NOMO-1 treated with dmso at 0.1 percent for 144 hours (cell line): ENCODE data around the gene SCGB1C1.

Source experiments
- DNase-seq: peaks from one replicate; lab custom pipeline; 2025; ENCODE audit not compliant: unreplicated experiment; lab: John Stamatoyannopoulos, UW

Gene SCGB1C1

DNA sequence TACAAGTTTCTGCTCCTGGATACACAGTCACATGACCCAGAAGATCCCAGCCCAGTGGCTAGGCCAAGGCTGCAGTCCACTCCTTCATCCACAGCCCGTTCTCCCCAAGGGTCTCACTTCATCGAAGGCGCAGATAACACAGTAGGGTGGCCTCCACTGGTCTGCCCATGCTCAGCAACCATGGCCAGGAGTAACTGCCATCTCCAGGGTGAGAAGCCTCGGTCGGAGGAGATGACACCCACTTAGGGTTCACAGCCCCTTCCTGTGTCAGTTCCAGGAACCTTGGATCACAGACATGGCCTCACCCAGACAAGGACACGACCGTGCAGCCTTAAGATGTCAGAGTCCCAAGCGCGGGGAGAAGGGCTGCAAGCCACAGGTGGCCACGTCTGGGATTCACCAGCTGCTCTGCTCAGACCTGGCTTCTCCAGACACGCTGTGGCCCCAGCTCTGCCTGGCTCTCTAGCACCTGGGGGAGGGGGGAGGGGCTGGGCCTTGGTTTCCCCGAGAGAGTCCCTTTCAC is 11.8 kb downstream of the SCGB1C1 start:
- DNase-seq = no peak

DNA sequence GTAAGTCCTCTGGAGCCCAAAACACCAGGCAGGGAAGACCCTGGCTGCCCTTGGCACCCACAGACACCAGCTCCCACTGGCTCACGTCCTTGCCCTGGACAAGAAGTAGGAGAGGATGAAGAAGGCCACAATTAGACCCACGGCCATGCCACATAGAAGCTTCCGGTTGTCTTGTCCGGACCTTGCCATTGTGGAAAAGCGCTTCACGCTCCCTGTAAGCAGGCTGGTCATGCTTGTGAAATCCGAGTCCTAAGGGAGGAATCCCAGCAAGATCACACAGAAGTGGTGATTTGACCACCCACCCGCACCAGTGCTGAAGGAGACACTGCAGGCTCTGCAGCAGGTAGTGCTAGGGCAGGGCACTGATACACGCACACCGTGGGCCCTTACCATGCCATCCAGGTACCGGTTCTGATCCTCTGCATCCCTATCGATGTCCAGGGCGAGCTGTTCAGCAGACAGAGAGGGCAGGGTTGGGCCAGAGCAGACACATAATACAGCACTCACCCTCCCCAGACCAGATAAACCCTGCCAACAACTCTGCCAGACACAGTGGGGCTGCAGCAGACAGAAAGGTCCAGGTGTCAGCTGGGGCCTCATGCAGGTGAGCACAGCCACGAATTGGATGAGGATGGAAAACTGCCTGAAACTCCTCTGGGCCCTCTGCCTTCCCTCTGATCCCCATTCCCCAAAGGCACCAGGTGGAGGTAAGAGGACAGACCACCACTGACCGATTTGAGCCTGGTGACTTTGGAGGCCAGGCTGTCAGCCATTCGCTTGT is 12.5 kb downstream of the SCGB1C1 start:
- no peak for DNase-seq

DNA sequence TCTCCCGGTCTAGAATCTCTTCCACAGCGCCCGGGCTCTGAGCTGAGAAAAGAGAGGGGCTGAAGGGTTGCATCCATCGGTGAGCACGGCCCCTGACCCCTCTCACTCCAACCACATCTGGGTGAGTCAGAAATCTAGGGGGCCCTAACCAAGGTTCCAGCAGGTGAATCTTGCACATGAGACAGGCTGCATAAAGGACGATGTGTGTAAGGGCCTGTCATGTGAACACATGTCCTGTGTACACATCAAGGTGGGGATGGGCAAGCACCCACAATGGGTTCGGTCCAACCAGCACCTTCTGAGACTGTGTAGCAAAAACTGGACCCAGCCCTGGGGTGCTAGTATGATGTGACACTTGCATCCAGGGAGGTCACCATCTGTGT is 13.1 kb downstream of the SCGB1C1 start:
- no peak for DNase-seq

DNA sequence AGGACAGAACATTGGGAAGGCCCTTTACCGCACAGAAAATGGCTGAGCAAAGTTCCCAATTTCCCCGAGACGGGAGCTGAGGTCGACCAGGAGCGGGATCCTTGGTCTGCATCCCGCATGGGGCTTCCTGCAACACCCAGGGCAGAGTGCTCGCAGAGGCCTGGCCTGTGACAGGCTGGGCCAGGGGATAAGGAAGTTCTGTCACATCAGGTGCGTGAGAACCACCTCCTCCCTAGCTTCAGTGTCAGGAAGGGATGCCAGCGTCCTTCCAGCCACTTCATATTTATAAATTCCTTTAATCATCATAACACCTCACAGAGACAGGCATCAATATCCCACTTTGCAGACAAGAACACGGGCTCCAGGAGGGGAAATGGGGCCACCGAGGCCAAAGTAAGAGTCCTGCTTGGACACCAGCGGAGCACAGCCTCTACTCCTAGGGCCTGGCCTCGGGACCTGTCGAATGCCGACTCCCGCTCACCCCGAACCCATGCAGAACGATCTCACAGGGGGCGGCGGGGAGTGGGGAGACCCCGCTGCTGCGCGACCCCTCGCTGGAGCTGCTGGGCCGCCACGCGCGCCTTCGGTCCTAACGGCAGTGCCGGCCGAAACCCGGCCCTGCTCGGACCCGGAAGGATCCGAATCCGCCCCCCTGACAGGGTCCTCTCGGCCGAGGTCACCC is 13.8 kb downstream of the SCGB1C1 start:
- DNase-seq = no peak

DNA sequence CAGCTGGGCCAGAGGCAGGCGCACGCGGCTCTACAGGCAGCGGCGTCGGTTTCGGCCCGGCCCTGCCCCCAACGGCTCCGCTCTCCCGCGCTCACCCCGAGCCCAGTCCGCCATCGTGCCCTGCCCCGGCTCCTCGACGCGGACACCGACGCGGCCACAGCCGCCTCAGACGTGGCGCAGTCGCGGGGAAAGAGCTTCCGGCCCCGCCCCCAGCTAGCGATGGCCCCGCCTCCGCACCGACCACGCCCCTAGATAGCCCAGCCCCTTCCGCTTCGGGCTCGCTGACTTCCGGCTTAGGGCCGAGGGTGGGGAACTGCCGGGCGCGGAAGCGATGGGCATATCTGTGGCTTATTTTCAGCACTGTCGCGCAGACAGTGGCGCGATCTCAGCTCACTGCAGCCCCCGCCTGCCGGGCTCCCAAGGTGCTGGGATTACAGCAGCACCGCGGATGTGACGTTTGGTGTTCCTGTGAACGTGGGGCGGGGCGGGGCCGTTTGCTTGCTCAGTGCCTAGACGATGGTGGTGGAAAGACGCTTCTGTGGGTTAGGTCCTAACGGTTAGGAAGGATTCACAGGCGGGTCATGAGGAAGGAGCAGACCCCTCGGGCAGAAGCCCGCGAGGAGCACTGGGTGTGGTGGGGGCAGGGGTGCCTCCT is 14.5 kb downstream of the SCGB1C1 start, which contains the start of the genes BET1L and RIC8A:
Gene BET1L (minus strand): TSS at position 192 of the 655 bp plus-strand sequence. CDS start 78 bp downstream, at position 114.
Gene RIC8A (plus strand): TSS at position 501 of the 655 bp plus-strand sequence. CDS start 1,147 bp downstream, outside the sequence.
- peak; percentile 96 for DNase-seq

DNA sequence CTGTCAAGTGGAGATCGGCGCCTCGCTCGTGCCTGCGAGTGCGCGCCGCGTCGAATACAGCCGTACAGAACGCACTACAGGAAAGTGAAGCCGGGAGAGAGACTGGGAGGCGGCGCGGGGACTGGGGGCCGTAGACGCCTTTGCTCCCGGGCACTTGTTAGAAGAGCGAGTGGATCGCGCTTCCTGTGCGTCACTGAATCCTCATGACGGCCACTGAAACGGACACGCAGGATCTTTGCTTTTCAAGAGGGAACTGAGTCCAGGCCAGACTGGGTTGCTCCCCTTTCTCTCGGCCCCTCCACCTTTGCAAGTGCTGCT is 14.9 kb downstream of the SCGB1C1 start:
- DNase-seq = no peak

DNA sequence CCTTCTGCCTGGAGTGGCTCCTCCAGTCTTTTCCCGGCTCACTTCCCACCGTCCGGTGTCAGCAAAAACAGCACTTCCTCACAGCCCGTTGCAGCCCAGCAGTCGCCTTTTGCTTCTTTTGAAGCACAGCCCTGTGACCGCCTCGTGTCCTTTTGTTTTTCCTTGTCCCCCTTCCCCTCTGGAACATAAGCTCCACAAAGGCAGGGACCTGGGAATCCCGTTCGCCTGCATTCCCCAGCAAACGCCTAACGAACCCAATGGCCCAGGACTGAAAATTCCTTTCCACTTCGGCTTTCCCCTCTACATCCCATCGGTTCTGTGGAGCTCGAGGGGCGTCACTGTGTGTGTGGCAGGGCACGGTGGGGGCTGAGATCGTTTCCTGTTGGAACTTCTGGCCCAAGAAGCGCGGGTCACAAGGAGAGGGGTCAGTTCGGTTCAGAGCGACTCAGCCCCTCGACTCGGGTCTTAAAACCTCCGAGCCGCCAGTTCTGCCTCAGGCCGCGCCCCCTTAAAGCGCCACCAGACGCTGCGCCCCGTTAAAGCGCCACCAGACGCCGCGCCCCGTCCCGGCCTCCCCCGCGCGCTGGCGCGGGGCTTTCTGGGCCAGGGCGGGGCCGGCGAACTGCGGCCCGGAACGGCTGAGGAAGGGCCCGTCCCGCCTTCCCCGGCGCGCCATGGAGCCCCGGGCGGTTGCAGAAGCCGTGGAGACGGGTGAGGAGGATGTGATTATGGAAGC is 15.5 kb downstream of the SCGB1C1 start:
- peak; percentile 78 for DNase-seq

DNA sequence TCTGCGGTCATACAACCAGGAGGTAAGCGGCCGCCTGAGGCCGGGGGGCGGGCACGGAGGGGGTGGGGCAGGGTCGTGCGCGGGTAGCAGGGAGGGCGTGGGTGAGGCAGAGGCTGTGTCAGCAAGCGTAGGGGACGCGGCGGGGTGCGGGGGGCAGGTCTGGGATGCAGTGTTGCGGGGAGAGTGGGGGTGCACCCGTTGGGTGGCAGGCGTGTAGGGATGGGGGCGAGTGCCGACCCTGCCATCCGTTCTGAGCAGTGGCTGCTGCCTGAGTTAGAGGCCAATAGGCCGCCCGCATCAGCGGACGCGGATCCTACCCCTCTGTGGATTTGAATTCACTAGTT is 16.0 kb downstream of the SCGB1C1 start:
- DNase-seq = no peak

DNA sequence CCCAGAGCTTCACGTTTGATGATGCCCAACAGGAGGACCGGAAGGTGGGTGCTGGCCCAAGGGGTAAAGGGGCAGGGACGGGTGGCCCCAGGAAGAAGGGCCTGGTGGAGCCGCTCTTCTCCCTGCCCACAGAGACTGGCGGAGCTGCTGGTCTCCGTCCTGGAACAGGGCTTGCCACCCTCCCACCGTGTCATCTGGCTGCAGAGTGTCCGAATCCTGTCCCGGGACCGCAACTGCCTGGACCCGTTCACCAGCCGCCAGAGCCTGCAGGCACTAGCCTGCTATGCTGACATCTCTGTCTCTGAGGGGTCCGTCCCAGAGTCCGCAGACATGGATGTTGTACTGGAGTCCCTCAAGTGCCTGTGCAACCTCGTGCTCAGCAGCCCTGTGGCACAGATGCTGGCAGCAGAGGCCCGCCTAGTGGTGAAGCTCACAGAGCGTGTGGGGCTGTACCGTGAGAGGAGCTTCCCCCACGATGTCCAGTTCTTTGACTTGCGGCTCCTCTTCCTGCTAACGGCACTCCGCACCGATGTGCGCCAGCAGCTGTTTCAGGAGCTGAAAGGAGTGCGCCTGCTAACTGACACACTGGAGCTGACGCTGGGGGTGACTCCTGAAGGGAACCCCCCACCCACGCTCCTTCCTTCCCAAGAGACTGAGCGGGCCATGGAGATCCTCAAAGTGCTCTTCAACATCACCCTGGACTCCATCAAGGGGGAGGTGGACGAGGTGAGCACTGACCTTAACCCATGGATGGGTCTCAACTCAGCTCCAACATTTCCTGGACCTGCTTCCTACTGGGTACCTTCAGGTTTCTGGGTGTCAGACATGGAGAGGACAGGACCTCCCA is 16.6 kb downstream of the SCGB1C1 start:
- no peak for DNase-seq

DNA sequence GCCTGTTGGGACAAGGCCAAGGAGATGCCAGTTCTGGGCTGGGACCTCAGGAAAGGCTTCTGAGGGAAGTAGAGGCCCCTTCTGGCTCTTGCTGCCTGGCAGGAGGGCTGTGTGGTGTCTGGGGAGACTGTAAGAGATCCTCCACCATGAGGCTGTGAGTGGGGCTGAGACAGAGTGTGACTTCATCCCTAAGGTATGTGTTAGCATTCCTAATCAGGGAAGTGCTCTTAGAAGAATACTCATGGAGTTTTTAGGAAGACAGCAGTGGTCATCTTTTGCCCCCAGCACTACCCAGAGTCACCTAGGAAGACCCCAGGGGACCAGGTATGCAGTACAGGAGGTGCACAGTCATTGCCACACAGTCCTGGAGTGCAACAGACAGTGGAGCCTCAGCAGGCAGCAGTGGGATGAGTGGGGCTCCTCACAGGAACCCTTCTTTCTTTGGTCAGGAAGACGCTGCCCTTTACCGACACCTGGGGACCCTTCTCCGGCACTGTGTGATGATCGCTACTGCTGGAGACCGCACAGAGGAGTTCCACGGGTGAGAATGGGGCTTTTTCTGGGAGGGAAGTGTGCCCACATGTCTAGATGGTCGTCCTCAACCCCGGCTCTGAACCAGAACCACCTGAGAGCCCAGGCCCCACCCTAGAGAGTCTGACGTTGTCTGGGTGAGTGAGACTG is 17.4 kb downstream of the SCGB1C1 start:
- no peak for DNase-seq

DNA sequence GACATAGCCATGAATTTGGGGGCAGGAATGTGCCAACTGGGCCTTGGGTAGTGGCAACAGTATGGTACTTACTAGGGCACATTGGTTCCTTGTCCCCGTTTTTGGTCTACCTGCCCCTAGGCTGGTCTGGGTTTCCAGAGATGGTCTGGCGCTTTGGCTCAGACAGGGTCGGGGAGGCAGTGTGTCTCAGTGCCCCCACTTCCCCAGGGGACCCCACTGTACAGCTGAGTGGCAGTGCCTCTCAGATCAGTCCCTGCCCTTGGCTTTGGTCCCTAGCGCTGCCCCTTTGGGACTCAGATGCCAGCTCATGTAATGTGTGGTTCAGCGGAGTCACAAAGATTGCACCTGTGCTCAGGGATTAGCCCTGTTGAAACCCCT is 17.9 kb downstream of the SCGB1C1 start:
- no peak for DNase-seq

DNA sequence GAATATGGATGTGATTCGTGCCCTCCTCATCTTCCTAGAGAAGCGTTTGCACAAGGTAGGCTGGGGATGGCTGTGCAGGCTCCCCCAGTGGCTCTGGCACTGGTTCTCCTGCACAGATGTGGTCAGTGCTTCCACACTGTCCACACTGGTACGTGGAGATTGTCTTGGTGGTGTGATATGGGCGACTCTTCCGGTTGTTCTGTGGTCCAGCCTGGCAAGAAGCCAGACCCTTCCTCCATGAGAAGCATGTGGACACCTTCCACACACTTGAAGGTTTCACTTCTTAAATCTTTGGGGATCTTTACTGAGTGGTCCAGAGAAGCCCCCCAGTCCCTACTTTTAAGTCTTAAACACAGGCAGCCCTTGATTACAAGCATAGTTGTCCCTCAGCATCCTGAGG is 18.4 kb downstream of the SCGB1C1 start:
- DNase-seq = no peak

DNA sequence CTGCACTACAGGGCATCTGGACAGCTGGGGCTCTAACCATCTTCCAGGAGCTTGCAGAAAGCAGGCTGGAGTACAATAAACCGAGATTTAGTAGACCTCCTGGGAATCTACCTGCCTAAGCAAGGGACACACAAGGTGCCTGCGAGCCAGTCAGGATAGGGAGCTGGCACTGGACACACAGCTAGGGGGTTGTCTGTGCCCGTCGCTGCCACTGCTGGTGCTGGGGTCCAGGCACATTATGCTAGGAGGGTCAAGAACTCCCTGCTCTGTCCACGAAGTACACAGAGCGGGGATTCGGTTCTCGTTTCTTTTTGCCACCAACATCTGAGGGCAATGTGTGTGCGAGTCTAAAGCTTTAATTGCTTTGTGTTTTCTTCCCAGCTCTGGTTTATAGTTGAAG is 18.9 kb downstream of the SCGB1C1 start:
- DNase-seq = no peak

DNA sequence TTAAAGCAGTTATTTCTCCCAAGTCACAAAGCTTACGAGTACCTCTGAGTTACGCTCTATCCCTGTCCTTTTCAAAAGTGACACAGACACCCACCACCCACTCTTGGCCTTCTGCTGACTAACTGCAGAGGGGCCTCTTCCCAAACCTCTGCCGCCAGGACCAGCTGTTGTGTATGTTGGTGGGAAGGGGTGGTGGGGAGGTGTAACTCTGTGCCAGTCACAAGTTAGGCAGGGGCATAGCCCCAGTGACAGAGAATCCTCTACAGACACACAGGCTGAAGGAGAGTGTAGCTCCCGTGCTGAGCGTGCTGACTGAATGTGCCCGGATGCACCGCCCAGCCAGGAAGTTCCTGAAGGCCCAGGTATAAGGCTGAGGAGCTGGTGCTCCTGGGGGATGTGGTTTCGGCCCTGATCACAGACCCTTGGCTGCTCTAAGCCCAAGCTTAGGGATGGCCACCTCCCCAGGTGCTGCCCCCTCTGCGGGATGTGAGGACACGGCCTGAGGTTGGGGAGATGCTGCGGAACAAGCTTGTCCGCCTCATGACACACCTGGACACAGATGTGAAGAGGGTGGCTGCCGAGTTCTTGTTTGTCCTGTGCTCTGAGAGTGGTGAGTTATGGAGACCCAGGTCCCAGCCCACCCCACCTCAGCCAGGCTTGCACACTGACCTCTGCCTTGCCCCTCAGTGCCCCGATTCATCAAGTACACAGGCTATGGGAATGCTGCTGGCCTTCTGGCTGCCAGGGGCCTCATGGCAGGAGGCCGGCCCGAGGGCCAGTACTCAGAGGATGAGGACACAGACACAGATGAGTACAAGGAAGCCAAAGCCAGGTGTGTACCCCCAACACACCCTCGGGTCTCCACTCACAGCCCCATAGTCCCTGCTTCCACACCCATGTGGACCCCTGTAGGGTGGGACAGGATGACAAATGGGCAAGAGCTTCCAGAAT is 19.5 kb downstream of the SCGB1C1 start:
- DNase-seq = no peak

DNA sequence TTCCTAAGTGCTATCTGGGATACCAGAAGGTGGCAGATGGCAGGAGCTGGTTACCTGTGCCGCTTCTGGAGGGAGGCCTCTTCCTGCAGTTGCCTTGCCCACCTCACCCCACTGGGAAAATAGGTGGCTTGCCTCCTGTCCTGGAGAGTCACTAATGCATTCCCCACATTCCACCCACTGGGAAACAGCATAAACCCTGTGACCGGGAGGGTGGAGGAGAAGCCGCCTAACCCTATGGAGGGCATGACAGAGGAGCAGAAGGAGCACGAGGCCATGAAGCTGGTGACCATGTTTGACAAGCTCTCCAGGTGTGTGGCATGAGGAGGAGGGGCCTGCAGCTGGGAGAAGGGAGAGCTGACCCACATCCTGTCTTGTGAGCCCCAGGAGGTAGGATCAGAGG is 20.2 kb downstream of the SCGB1C1 start:
- DNase-seq = no peak

DNA sequence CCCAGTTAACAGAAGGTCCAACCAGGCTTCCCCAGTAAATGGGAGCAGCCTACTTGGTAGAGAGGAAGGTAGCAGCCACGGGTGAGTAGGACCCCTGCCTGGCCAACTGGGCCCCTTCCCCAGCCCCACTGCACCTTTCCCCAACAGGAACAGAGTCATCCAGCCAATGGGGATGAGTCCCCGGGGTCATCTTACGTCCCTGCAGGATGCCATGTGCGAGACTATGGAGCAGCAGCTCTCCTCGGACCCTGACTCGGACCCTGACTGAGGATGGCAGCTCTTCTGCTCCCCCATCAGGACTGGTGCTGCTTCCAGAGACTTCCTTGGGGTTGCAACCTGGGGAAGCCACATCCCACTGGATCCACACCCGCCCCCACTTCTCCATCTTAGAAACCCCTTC is 21.2 kb downstream of the SCGB1C1 start:
- no peak for DNase-seq

DNA sequence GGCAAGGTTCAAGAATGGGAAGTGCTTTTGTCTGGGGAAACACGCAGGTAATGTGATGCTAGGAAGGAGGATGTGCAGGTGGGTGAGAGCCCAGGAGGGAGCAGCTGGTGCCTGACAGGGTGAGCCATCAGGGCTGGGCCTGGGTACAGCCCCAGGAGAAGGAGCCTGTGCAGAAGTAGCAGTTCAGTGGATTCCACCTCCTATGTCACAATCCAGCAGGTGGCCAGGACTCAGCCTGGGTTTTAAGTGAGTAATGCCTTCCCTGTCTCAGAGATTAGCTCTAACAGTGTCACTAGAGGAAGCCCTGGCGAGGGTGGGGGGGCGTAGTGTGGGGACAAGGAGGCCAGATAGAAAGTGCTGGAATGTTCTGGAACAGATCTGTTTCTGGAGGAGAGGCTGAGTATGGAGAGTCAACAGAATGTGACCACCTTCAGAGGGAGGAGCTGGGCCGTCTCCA is 22.7 kb downstream of the SCGB1C1 start:
- DNase-seq = no peak

DNA sequence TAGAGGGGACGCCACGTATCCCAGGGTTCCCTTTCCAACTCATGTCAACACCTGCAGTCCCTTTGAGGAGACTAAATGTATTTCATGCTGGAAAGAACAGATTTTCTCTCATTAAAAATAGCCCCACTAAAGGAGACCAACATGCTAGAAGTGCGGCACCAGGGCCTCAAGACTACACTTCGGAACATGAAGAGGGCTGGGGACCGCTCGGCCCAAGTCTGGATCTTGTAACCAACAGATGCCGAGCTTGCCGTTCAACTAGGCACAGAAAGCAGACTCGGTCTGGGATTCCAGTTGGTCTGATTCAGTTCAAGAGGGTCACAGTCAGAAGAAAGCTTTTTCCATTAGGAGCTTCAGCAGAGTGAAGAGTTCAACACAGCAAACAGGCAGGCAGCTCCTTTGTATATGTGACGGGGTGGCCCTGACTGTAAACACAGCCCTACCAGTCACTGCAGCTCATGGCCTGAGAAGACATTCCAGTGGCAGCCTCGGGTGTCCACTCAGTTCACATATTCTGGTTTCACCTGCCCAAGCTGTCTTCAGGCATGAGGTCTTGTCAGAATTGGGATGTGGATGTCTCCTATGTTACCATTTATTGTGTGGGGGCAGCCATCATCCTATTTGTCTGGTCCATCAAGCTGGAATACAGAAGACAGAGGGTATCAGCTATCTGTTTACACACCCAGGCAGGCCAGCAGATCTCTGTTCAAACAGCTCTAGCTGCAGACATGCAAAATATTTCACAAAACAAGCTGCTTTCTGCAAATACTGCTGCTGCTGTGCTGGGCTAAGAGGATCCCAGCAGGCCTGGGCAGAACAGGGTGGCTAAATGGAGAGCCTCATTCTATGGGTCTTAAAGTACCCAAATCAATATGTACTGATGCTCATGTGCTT is 23.4 kb downstream of the SCGB1C1 start:
- DNase-seq = no peak
